Fibroblast of lung (primary cell): ENCODE measurements around the gene HAT1. TPM values are rescaled to one million over a fixed set of nuclear protein-coding genes. Genes with fewer than 3 reads are reported as not detected.

Experiments
- DNase-seq, 2 donors: peaks; one replicate each; pipeline versions ENCODE4 v3.0.0 to v3.0.0-alpha.2; 2010; ENCODE audit warnings: low read depth in 2 of 2
- H2AFZ ChIP-seq: 2 replicates; pipeline ENCODE4 v1.5.1; 2012; ENCODE audit warnings: low read length, control low read depth, inconsistent platforms
- H3K27ac ChIP-seq: 2 replicates; pipeline ENCODE4 v1.5.1; 2011; ENCODE audit warnings: low read length, control low read depth; ENCODE audit not compliant: insufficient read depth
- H3K27me3 ChIP-seq: 2 replicates; pipeline ENCODE4 v1.5.1; 2011; ENCODE audit warnings: mild to moderate bottlenecking, low read length; ENCODE audit not compliant: control insufficient read depth, insufficient read depth
- H3K36me3 ChIP-seq: 2 replicates; pipeline ENCODE4 v1.5.1; 2011; ENCODE audit warnings: low read length; ENCODE audit not compliant: control insufficient read depth, insufficient read depth
- H3K4me1 ChIP-seq: 2 replicates; pipeline ENCODE4 v1.5.1; 2011; ENCODE audit warnings: low read length; ENCODE audit not compliant: control insufficient read depth, insufficient read depth; ENCODE audit errors: extremely low read depth
- H3K4me2 ChIP-seq: 2 replicates; pipeline ENCODE4 v1.5.1; 2011; ENCODE audit warnings: low read length, control low read depth; ENCODE audit not compliant: insufficient read depth; ENCODE audit errors: extremely low read depth
- H3K4me3 ChIP-seq, 4 experiments: fragments of 200-600 bp in 1 of 4; sonication (generic) in 1 of 4; replicated peaks in 1 of 4; 2 replicates each; pipeline ENCODE4 v1.5.1; 2011 to 2016; ENCODE audit warnings: low read length in 4 of 4, low read depth in 3 of 4, mild to moderate bottlenecking in 3 of 4, control low read depth in 2 of 4, inconsistent platforms in 1 of 4, mixed read lengths in 1 of 4; ENCODE audit not compliant: insufficient read depth in 1 of 4; ENCODE audit errors: control extremely low read depth in 1 of 4
- H3K79me2 ChIP-seq: 2 replicates; pipeline ENCODE4 v1.5.1; 2012; ENCODE audit warnings: mild to moderate bottlenecking, low read length, inconsistent platforms; ENCODE audit not compliant: control insufficient read depth, insufficient read depth
- H3K9ac ChIP-seq: 2 replicates; pipeline ENCODE4 v1.5.1; 2011; ENCODE audit warnings: mild to moderate bottlenecking, low read length, control low read depth; ENCODE audit not compliant: insufficient read depth
- H3K9me3 ChIP-seq: 2 replicates; pipeline ENCODE4 v1.5.1; 2012; ENCODE audit warnings: low read depth, low read length; ENCODE audit not compliant: control insufficient read depth, insufficient read depth
- H4K20me1 ChIP-seq: 2 replicates; pipeline ENCODE4 v1.5.1; 2011; ENCODE audit warnings: low read length; ENCODE audit not compliant: control insufficient read depth, insufficient read depth; ENCODE audit errors: extremely low read depth
- EZH2 ChIP-seq: IDR thresholded peaks from 2 replicates; pipeline ENCODE4 v1.5.1; 2012; ENCODE audit warnings: low read length, control low read depth, mild to moderate bottlenecking; ENCODE audit errors: missing control alignments
- polyA plus RNA-seq, 2 donors: library from polyadenylated mRNA; depleted of rRNA in 1 of 2; stranded (reverse) in 1 of 2; unstranded in 1 of 2; fragments of >200 nt; gene quantifications; 2 replicates each; pipeline ENCODE4 v1.2.1, GENCODE V29; 2011 to 2012; ENCODE audit warnings: missing spikeins in 1 of 2
- total RNA-seq: library from RNA; depleted of rRNA; stranded (reverse); fragments of >200 nt; gene quantifications from 2 replicates; pipeline ENCODE4 v1.2.1, GENCODE V29; 2014
- TF ChIP-seq, protein P1 (sequence below), 2 donors: IDR thresholded peaks in 1 of 2; conservative IDR thresholded peaks in 1 of 2; 1 replicate in 1 of 2; 2 replicates in 1 of 2; pipeline ENCODE4 v1.5.1; 2011 to 2012; ENCODE audit warnings: low read length in 2 of 2, control low read depth in 1 of 2, inconsistent platforms in 1 of 2, low read depth in 1 of 2, mild to moderate bottlenecking in 1 of 2

Gene HAT1
- total and polyA plus RNA-seq, 2 donors (not counting 1 experiment from before 2014, with no cell fraction given), result 23.0 to 57.7 TPM

DNA sequence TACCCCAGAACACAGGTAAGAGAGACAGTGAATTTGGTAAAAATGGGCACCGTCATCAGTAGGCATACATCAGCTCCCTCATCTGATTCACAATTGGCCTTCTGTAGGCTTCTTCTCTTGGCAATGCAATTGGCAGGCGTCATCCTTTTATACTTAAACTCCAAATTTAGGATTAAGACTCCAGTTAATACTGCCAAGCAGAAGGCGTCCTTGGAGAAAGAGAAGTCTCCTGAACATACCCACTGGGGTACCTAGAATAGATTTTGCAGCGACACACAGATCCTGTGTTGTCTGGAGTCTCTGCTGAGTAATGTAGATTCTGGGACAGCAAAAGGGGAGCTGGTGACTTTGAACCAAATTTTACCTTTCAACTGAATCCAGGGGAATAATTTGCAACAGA, 76.9 kb downstream of the HAT1 start:
- peak overlapping the region; percentile 1 to 77 (median 40) for H3K4me3 ChIP-seq
- H3K9ac ChIP-seq, result no peak overlapping the region
- no peaks in the 10 kb centered on the region for H3K27me3 ChIP-seq
- H3K36me3 ChIP-seq, result no peaks in the 10 kb centered on the region
- peak overlapping the region; percentile 20 for H3K4me2 ChIP-seq
- TF ChIP-seq, protein P1, sequence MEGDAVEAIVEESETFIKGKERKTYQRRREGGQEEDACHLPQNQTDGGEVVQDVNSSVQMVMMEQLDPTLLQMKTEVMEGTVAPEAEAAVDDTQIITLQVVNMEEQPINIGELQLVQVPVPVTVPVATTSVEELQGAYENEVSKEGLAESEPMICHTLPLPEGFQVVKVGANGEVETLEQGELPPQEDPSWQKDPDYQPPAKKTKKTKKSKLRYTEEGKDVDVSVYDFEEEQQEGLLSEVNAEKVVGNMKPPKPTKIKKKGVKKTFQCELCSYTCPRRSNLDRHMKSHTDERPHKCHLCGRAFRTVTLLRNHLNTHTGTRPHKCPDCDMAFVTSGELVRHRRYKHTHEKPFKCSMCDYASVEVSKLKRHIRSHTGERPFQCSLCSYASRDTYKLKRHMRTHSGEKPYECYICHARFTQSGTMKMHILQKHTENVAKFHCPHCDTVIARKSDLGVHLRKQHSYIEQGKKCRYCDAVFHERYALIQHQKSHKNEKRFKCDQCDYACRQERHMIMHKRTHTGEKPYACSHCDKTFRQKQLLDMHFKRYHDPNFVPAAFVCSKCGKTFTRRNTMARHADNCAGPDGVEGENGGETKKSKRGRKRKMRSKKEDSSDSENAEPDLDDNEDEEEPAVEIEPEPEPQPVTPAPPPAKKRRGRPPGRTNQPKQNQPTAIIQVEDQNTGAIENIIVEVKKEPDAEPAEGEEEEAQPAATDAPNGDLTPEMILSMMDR (conservative IDR thresholded peaks at IDR 0.05 in 1 of 2, IDR thresholded peaks at IDR 0.05 in 1 of 2; ENCODE audit: low read depth in 1 of 2, low read length in 2 of 2), result no peak
- no peak for TF ChIP-seq EZH2
- H3K4me1 ChIP-seq, result peaks cover 7% of the 10 kb centered on the region
- no peaks in the 10 kb centered on the region for H3K9me3 ChIP-seq
- peak in 1 of 2 donors; percentile 2 for DNase-seq
- H3K79me2 ChIP-seq, result no peaks in the 10 kb centered on the region
- H3K27ac ChIP-seq, result no peak overlapping the region
- H2AFZ ChIP-seq, result peak overlapping the region; percentile 33
- no peaks in the 10 kb centered on the region for H4K20me1 ChIP-seq

DNA sequence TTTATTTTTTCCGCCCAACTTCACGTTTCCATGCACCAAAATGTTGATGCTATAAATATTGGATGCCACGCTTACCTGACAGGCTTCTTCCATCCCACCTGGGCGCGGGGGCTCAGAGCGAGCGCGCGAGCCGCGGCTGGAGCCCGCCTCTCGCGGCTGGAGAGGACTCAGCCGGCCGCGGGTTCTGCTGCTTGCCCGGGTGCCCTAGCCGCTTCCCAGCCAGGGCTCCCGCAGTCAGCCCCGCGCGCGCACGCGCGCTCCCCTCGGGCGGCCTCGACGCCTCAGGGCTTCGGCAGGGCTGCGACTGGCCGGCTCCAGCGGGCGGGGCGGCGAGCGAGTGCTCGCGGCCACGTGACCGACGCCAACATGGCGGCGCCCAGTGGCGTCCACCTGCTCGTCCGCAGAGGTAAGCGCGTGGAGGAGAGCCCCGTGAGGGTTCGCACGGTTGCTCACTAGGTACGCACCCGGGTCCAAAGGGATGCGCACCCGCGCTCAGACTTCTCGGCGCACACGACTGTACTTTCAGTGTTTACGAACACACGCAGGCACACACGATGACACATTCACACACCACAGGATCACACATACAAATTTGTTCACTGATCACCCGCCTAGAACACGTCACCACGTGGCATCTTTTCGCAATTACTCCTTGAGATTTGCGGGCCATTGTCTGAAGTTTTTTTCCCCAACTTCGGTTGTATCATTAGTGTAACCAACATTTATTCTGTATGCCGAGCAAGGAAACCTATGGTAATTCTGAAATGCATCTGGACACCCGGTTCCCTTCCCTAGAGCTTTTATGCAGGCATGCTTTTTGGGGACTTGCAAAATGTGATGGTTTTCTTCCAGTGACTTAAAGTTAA, 77.6 kb downstream of the HAT1 start, which contains the start of gene METAP1D:
Gene METAP1D, plus strand, starts transcription at position 350 of the 866 bp plus-strand sequence. Its CDS starts 17 bp downstream, at position 367.
- Histone ChIP-seq H2AFZ (peak within 1 kb of the TSS; percentile 99), H3K4me2 (peak within 1 kb of the TSS; percentile 92), H3K4me3 (peak within 1 kb of the TSS; percentile 72 to 95 (median 82)), H3K27me3 (no peaks in the 10 kb centered on the region), H3K9me3 (no peaks in the 10 kb centered on the region), H3K4me1 (peaks cover 7% of the 10 kb centered on the region), H3K27ac (peak within 1 kb of the TSS; percentile 74), H4K20me1 (no peaks in the 10 kb centered on the region), H3K36me3 (no peaks in the 10 kb centered on the region), H3K79me2 (no peaks in the 10 kb centered on the region), H3K9ac (peak within 1 kb of the TSS; percentile 64)
- peak; percentile 87 for DNase-seq
- TF ChIP-seq, protein P1 (conservative IDR thresholded peaks at IDR 0.05 in 1 of 2, IDR thresholded peaks at IDR 0.05 in 1 of 2; ENCODE audit: low read depth in 1 of 2, low read length in 2 of 2), result no peak
- TF ChIP-seq EZH2, result no peak

DNA sequence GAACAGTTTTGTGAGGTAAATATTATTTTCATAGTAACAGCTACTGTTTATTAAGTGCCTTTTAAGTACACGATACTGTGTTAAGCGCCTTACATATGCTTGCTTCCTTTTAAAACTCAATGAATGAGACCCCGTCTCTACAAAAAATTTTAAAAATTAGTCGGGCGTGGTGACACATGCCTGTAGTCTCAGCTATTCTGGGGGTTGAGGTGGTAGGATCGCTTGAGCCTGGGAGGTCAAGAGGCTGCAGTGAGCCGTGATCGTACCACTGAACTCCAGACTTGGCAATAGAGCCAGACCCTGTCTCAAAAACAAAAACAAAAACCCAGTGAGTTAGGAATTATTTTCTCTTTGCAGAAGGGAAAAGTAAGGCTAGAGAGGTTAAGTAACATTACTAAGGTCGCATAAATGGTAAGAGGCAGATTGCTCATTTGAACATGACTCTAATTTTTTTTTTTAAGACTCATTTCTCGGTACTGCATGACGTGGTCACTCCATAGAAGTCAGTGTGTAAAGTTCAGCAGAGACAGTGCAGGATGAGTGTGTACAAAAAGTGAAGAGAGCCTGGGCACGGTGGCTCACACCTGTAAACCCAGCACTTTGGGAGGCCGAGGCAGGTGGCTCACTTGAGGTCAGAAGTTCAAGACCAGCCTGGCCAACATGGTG, 78.6 kb downstream of the HAT1 start:
- H3K4me1 ChIP-seq, result peaks cover 7% of the 10 kb centered on the region
- H3K27me3 ChIP-seq, result no peaks in the 10 kb centered on the region
- no peaks in the 10 kb centered on the region for H3K36me3 ChIP-seq
- DNase-seq, result no peak
- peak overlapping the region; percentile 74 for H3K27ac ChIP-seq
- peak overlapping the region; percentile 92 for H3K4me2 ChIP-seq
- no peaks in the 10 kb centered on the region for H3K79me2 ChIP-seq
- H3K9me3 ChIP-seq, result no peaks in the 10 kb centered on the region
- TF ChIP-seq EZH2, result no peak
- TF ChIP-seq, protein P1 (conservative IDR thresholded peaks at IDR 0.05 in 1 of 2, IDR thresholded peaks at IDR 0.05 in 1 of 2; ENCODE audit: low read depth in 1 of 2, low read length in 2 of 2), result no peak
- H3K4me3 ChIP-seq, result peak overlapping the region; percentile 72 to 95 (median 82)
- H3K9ac ChIP-seq, result no peak overlapping the region
- H4K20me1 ChIP-seq, result no peaks in the 10 kb centered on the region
- H2AFZ ChIP-seq, result peak overlapping the region; percentile 99
